H1 (cell line): ENCODE results near the gene FXYD3. TPM values are rescaled to one million over a fixed set of nuclear protein-coding genes. Genes with fewer than 3 reads are reported as not detected.
A peak's percentile ranks its signal among the peaks of the same experiment; 100 is the strongest.

Experiments
- polyA plus RNA-seq, 7 experiments: library from polyadenylated mRNA; depleted of rRNA in 3 of 7; stranded (reverse) in 5 of 7; unstranded in 2 of 7; fragments of >200 nt in 5 of 7; fragments of 200-250 nt in 2 of 7; gene quantifications; 1 replicate in 5 of 7; 2 replicates in 1 of 7; 4 replicates in 1 of 7; pipeline versions ENCODE4 v1.2.1 to v1.2.3, GENCODE V29; 2011 to 2013; ENCODE audit warnings: missing spikeins in 2 of 7, mixed read lengths in 2 of 7
- total RNA-seq: library from RNA; stranded (reverse); fragmentation: NEBNext Ultra II Directional; extraction: Animal tissue kit (Norgen Biotek cat#: 25700); gene quantifications from 2 replicates; pipeline ENCODE4 v1.2.1, GENCODE V29; 2021
- TF ChIP-seq, protein P1 (sequence below), 3 experiments: IDR thresholded peaks; 1 replicate in 2 of 3; 2 replicates in 1 of 3; pipeline versions ENCODE4 v1.5.1 to v1.6.1; 2011; ENCODE audit warnings: low read length in 3 of 3, mild to moderate bottlenecking in 3 of 3, inconsistent platforms in 2 of 3, low read depth in 1 of 3, moderate library complexity in 1 of 3; ENCODE audit not compliant: insufficient read depth in 1 of 3; ENCODE audit errors: control extremely low read depth in 1 of 3

The FXYD3 gene
- total and polyA plus RNA-seq, 2 of the 8 experiments (the other 6 are each of a cell fraction or from before 2014, with no cell fraction given), result 0.33 TPM; not detected in 1

- TF ChIP-seq, protein P1, sequence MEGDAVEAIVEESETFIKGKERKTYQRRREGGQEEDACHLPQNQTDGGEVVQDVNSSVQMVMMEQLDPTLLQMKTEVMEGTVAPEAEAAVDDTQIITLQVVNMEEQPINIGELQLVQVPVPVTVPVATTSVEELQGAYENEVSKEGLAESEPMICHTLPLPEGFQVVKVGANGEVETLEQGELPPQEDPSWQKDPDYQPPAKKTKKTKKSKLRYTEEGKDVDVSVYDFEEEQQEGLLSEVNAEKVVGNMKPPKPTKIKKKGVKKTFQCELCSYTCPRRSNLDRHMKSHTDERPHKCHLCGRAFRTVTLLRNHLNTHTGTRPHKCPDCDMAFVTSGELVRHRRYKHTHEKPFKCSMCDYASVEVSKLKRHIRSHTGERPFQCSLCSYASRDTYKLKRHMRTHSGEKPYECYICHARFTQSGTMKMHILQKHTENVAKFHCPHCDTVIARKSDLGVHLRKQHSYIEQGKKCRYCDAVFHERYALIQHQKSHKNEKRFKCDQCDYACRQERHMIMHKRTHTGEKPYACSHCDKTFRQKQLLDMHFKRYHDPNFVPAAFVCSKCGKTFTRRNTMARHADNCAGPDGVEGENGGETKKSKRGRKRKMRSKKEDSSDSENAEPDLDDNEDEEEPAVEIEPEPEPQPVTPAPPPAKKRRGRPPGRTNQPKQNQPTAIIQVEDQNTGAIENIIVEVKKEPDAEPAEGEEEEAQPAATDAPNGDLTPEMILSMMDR (IDR thresholded peaks at IDR 0.05; ENCODE audit: control extremely low read depth in 1 of 3, insufficient read depth in 1 of 3, low read depth in 1 of 3, low read length in 3 of 3), result peak; percentile 44 to 65 (median 61)
Measured at GRCh38 chr19:35140962-35141836, 25.6 kb downstream of the FXYD3 start (continued).
